Heart left ventricle (tissue), 13 donors: ENCODE data around the gene SH3BP5L.

Experiments used
- POLR2A ChIP-seq, 2 donors: fragments of 450-650 bp; IDR thresholded peaks; one replicate each; pipeline ENCODE4 v1.6.1; 2017; ENCODE audit warnings: antibody characterized with exemption in 2 of 2, mild to moderate bottlenecking in 2 of 2, moderate library complexity in 2 of 2
- TF ChIP-seq, protein P1 (sequence below), 12 donors: fragments of 200-600 bp; sonication (generic) in 4 of 12; IDR thresholded peaks; one replicate each; pipeline versions ENCODE4 v1.5.0 to v1.8.0; 2018 to 2022; ENCODE audit warnings: antibody characterized with exemption in 12 of 12, mild to moderate bottlenecking in 5 of 12
- donor health status: ischemic (EF 13 %, LVEDD 7.1; RV severe dilation, severe dysfunction).
- donor health status: DM: no; HTN: yes; CAD: no.
- donor health status: DM: no; HTN: no; CAD: no.
- donor health status: ischemic (EF 25% LVEDD 6.9; RV normal size, moderate dysfunction).
- donor health status: ischemic (EF 25% LVEDD 5.7; RV mildly dilated, moderate dysfunction).
- donor health status: ischemic (EF 35%, LVEDD 5.7; RV mildly dilated, moderate dysfunction).
- donor health status: nonischemic (EF 11% LVEDD 7.7; RV severe dilation, severe dysfunction).
- donor health status: DM: yes; HTN: yes; CAD: no.
- donor health status: PGD.
- donor health status: ischemic (EF 29% LVEDD 5.4; RV normal size, mild dysfunction).
- donor health status: nonischemic (EF 23%, LVEDD 6.1; RV moderate dilation, normal function).

DNA sequence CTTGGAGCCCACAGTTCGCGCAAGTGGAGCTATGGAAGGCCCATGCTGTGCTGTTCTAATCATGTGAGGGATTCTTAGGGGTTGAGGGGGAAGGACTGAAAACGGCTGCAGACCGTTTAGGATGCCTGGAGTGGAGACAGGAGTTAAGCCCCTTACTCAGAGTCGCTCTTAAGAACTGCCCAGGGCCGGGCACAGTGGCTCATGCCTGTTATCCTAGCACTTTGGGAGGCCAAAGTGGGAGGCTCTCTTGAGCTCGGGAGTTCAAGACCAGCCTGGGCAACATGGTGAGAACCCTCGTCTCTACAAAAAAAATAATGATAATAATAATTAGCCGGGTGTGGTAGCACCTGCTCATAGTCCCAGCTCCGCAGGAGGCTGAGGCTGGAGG, 13.4 kb upstream of the SH3BP5L start:
- no peak for TF ChIP-seq POLR2A (IDR thresholded peaks at IDR 0.05)
- TF ChIP-seq, protein P1, sequence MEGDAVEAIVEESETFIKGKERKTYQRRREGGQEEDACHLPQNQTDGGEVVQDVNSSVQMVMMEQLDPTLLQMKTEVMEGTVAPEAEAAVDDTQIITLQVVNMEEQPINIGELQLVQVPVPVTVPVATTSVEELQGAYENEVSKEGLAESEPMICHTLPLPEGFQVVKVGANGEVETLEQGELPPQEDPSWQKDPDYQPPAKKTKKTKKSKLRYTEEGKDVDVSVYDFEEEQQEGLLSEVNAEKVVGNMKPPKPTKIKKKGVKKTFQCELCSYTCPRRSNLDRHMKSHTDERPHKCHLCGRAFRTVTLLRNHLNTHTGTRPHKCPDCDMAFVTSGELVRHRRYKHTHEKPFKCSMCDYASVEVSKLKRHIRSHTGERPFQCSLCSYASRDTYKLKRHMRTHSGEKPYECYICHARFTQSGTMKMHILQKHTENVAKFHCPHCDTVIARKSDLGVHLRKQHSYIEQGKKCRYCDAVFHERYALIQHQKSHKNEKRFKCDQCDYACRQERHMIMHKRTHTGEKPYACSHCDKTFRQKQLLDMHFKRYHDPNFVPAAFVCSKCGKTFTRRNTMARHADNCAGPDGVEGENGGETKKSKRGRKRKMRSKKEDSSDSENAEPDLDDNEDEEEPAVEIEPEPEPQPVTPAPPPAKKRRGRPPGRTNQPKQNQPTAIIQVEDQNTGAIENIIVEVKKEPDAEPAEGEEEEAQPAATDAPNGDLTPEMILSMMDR (IDR thresholded peaks at IDR 0.05) = no peak
